ENCODE results near the gene SERPINI1.

SERPINI1 gene

DNA sequence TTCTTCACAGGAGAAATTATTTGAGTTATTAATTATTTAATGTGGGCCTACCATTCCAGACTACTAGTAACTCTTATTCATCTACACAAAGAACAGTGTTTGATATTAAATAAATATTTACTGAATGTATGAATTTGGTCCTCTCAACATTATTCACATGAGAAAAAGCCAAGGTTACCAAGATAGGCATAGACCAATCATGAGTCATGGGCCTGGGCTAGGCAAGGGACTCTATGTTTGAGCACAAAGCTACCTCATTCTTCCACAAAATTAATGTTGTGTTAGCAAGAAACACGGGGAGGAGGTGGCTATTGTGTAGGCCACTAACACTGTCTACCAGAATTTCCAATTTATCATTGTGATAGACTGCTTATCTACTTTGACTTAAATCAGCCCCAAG, 115.7 kb downstream of the SERPINI1 start:
- DNase-seq (ENCODE audit: low read depth), result no peak

- no peak for DNase-seq (ENCODE audit: low read depth)
Measured at GRCh38 chr3:167851749-167852148, 116.2 kb downstream of the SERPINI1 start.

GRCh38 chr3:167852216-167852615, 116.7 kb downstream of the SERPINI1 start:
- DNase-seq (ENCODE audit: low read depth), result no peak

DNA sequence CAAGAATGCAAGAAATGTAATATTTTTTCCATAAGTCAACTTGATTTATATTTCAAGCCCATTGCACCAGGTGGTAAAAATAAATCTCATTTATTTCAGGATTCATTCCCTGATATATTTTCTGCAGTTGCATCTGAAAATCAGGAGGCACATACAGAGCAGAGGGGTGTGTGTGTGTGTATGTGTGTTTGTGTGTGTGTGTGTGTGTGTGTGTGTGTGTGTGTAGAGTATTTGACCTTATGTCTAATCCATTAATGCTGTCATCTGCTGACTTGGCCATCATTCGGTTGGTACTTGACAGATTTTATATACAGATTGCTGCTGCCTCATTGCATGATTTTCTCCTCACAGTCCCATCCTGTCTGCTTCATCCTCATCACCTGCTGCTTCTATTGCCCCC, 118.5 kb downstream of the SERPINI1 start:
- no peak for DNase-seq (ENCODE audit: low read depth)

GRCh38 chr3:167854846-167855245, 119.3 kb downstream of the SERPINI1 start:
- DNase-seq (ENCODE audit: low read depth), result no peak

GRCh38 chr3:167855306-167855705, 119.8 kb downstream of the SERPINI1 start:
- no peak for DNase-seq (ENCODE audit: low read depth)

DNA sequence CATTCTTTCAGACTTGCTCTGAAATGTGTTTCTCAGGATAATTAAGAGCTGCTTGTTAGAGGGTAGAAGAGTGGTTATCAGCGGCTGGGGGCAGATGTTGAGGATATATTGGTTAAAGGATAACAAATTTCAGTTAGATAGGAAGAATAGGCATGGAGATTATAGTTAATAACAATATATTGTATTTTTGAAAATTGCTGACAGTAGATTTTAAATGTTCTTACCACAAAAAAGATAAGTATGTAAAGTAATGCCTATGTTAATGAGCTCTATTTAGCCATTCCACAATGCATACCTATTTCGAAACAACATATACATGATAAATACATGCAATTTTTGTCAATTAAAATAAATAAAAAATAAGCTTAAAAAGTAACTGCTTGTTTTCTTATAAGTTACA, 123.3 kb downstream of the SERPINI1 start:
- no peak for DNase-seq (ENCODE audit: low read depth)

- DNase-seq (ENCODE audit: low read depth), result no peak
Measured at GRCh38 chr3:167859610-167860009, 124.1 kb downstream of the SERPINI1 start.

DNA sequence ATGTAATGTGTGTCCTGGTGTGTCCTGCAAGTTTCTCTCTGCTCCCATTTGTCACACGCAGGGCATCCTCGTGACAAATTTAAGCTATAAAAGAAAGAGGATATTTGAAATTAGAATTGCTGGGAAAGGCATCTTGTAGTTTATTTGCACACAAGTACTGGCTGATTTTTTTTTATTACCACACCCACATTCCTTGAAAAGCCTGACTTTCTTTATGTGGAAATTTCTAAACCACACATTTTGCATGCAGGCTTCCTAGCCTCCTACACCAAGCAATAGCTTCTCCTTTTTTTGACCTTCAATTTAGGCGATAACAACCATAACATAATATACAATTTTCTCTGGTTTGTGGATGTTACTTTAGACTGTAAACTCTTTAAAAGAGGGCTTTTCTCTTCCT, 126.1 kb downstream of the SERPINI1 start:
- no peak for DNase-seq (ENCODE audit: low read depth)

DNA sequence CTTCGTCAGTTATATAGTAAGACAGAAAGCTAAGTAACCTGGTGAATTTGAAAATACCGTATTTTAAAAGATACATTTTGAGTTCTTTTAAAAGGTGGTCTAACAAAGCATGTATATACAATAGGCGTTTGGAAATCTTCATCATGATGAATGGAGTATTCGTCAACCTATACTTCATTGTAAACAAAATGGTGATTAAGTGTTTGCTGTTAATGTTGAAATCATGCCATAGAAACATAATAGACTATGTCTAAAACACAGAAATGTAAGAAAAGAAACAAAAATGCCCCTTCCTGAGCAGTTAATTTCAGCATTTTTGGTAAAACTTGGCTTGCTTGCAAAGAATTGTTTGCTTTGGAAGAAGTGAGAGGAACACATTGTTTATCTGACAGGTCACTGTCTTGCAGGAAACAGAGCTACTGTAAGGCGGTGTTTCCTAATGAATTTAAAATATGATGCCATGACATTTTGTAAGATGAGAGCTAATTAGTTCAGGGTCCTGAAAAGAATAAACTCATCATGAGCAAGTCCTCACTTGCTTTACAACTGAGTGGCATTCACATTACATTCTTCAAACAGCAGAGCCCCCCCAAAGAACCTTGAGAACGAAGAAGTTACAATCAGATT, 126.7 kb downstream of the SERPINI1 start:
- no peak for DNase-seq (ENCODE audit: low read depth)

DNA sequence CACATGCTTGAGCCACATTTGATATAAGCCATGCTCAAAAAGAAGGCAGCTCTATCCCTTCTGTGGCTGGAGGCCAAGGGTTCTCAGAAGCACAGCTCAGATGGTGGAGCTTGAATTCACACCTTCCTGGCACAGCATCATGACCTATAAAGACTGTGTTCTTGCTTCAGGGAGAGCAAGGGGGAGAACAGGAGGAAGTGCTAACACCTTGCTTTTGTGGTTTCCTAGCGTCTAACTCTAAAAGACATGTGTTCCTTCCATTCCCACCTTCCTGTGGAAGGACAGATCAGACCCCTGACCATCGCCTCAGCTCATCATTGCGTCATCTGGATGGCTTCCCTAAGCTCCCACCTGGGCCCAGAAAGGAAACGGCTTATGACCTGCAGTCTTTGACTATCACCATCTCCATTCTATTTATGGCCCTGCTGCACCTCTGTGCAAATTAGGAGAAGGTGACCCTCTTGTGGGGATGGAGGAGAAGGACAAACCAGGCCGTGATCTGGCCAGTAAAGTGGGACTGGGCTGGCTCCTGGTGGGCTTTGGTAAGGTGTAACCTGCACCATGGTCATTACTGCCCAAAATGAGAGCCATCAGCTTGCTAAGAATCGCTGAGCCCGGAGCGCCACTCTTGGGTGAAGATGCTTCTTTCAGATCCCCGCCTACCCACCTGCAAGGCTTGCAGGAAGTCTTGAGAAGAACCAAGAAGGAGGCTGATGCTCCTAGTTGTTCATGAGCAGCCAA, 128.5 kb downstream of the SERPINI1 start:
- DNase-seq (ENCODE audit: low read depth), result no peak

GRCh38 chr3:167864552-167864874, 129.0 kb downstream of the SERPINI1 start:
- DNase-seq (ENCODE audit: low read depth), result no peak

- DNase-seq (ENCODE audit: low read depth), result no peak
Measured at GRCh38 chr3:167866331-167866730, 130.8 kb downstream of the SERPINI1 start.

- no peak for DNase-seq (ENCODE audit: low read depth)
Measured at GRCh38 chr3:167867981-167868380, 132.5 kb downstream of the SERPINI1 start.

GRCh38 chr3:167870181-167870580, 134.7 kb downstream of the SERPINI1 start:
- no peak for DNase-seq (ENCODE audit: low read depth)

DNA sequence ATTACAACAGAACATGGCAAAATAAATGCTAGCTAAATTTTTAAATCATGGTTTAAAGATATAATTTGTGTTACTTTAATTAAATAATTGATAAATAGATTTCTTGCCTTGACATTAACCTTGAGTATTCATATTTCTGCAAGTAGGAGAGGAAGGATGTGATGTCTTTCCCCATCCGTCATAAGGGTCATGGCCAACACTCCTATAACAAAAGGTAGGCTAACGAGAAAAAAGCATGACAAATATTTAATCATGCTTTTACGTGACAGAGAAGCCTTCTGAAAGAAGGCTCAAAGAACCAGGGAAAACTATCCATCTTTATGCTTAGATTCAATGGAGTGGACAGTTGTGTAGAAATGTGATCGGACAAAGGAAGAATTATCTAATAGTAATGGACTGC, 135.2 kb downstream of the SERPINI1 start:
- no peak for DNase-seq (ENCODE audit: low read depth)

GRCh38 chr3:167872032-167872431, 136.5 kb downstream of the SERPINI1 start:
- no peak for DNase-seq (ENCODE audit: low read depth)

DNA sequence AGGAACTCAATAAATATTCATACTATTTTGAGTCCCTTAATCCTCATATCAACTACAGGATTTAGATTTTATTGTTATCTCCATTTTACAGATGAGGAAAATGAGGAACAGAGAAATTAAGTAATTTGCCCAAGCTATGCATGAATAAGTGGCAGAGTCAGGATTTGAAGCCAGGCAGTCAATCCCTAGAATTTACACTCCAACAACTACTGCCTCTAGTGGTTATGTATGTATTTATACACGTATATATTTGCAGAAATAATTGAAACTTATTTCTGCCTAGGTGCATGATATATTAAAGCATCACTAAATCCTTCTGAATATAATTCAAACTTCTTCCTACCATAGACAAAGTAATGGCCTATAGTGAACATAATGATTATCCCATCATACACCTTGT, 137.4 kb downstream of the SERPINI1 start:
- no peak for DNase-seq (ENCODE audit: low read depth)

GRCh38 chr3:167874671-167875372, 139.3 kb downstream of the SERPINI1 start:
- no peak for DNase-seq (ENCODE audit: low read depth)

Measured in stimulated activated CD8-positive, alpha-beta memory T cell treated with anti-CD3 and anti-CD28 coated beads, Interleukin-4, amount 100 ng/mL, for 24 hours (primary cell).